ENCODE results near the gene PARG.
"Not testable (repeated sequence)": the region's sequence is repeated elsewhere in the genome, so short reads cannot be mapped to it uniquely, and the experiment has no call there.

DNA sequence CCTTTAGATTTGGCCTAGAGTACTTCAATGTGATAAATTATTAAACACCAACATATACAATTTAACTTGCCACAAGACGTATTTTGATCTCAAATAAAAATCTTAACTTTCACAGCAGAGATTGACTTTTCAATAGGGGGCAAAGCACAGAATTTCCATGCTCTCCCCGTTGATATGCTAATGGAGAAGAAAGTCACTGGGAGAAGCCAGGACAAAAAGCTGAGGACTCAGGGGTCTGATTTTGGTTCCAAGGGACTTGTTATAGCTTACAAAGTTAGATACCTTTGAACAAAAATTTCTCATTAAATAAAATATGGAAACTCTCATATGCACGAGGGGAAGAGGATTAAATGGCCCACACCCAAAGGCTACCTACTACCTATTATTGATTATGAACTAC is 59.5 kb downstream of the PARG start:
- TF ChIP-seq CTCF (conservative IDR thresholded peaks at IDR 0.05; ENCODE audit: low read length); EZH2phosphoT487 (IDR thresholded peaks at IDR 0.05; ENCODE audit: borderline replicate concordance): not testable (repeated sequence)

Measured in Loucy (cell line).